ENCODE results near the gene NUP210L. TPM values are rescaled to one million over a fixed set of nuclear protein-coding genes. Genes with fewer than 3 reads are reported as not detected.

The NUP210L gene
- total RNA-seq, 1 experiment from 2014 or later: 0.10 TPM

GRCh38 chr1:153951801-153952200, 203.1 kb downstream of the NUP210L start:
- Histone ChIP-seq H3K9me3 (ENCODE audit: control insufficient read depth in 1 of 2, insufficient read depth in 1 of 2, low read depth in 1 of 2, low read length in 2 of 2) (no peaks in the 10 kb centered on the region), H3K4me1 (ENCODE audit: control insufficient read depth in 1 of 2, insufficient read depth in 2 of 2, low read length in 2 of 2) (peaks cover 0 to 9% of the 10 kb centered on the region in 2 experiments; a peak in 2 of 4 replicates), H3K27ac (ENCODE audit: low read depth, low read length) (no peak overlapping the region), H2AFZ (ENCODE audit: low read depth, low read length, poor library complexity, severe bottlenecking) (no peak overlapping the region), H3K9me2 (ENCODE audit: insufficient read depth) (no peaks in the 10 kb centered on the region), H3K9ac (ENCODE audit: low read length) (no peak overlapping the region), H3K27me3 (ENCODE audit: insufficient read depth, low read length) (no peaks in the 10 kb centered on the region), H3K4me2 (ENCODE audit: low read length) (no peak overlapping the region), H3K79me2 (ENCODE audit: insufficient read depth, low read length) (peaks cover 36% of the 10 kb centered on the region), H3K36me3 (ENCODE audit: control insufficient read depth in 1 of 2, insufficient read depth in 2 of 2, low read length in 2 of 2) (peaks cover 29 to 32% of the 10 kb centered on the region in 2 experiments; a peak in 3 of 4 replicates), H4K20me1 (ENCODE audit: insufficient read depth) (no peaks in the 10 kb centered on the region), H3K4me3 (replicated peaks in 1 of 2; ENCODE audit: low read depth in 1 of 2, low read length in 2 of 2) (no peak overlapping the region)
- DNase-seq (ENCODE audit: low read depth, low spot score): no peak
- TF ChIP-seq EGR1 (IDR thresholded peaks at IDR 0.05; ENCODE audit: low read depth): no peak
- no peak for TF ChIP-seq SRF (IDR thresholded peaks at IDR 0.05; ENCODE audit: low read depth)
- TF ChIP-seq RAD21 (IDR thresholded peaks at IDR 0.05; ENCODE audit: low read depth): no peak
- no peak for TF ChIP-seq ZFX (IDR thresholded peaks at IDR 0.05)
- TF ChIP-seq FOSL1 (IDR thresholded peaks at IDR 0.05; ENCODE audit: low read depth): no peak
- no peak for TF ChIP-seq ZNF274 (IDR thresholded peaks at IDR 0.05; ENCODE audit: low read depth, low read length)
- no peak for TF ChIP-seq EZH2 (IDR thresholded peaks at IDR 0.05)
- TF ChIP-seq TCF7L2 (IDR thresholded peaks at IDR 0.05; ENCODE audit: borderline replicate concordance, extremely low read depth, insufficient read depth, insufficient read length): no peak
- TF ChIP-seq POLR2AphosphoS5 (IDR thresholded peaks at IDR 0.05; ENCODE audit: low read depth, low read length): no peak
- no peak for TF ChIP-seq CEBPB (IDR thresholded peaks at IDR 0.05; ENCODE audit: low read depth)
- no peak for TF ChIP-seq POLR2A (IDR thresholded peaks at IDR 0.05; ENCODE audit: borderline replicate concordance, extremely low read depth, insufficient read depth, insufficient read length)
- no peak for TF ChIP-seq YY1 (IDR thresholded peaks at IDR 0.05; ENCODE audit: extremely low read depth, insufficient replicate concordance, low read depth, low read length)
- no peak for TF ChIP-seq SIN3A (IDR thresholded peaks at IDR 0.05; ENCODE audit: low read depth)
- RAD21 ChIA-PET (ENCODE audit: low non-redundant PET in 1 of 2, low total read pairs in 2 of 2, uncharacterized antibody in 2 of 2, unreplicated experiment in 2 of 2): no interaction called here
- intact Hi-C loops (cut with micrococcal nuclease): no loop called here
- no peak for ATAC-seq
- no TSS peak for BruUV-seq (replicated peaks)
- POLR2A ChIA-PET: no interaction called here
- CTCF ChIA-PET: no interaction called here

- RAD21 ChIA-PET (ENCODE audit: low non-redundant PET in 1 of 2, low total read pairs in 2 of 2, uncharacterized antibody in 2 of 2, unreplicated experiment in 2 of 2): no interaction called here
- ATAC-seq: no peak
- BruUV-seq (replicated peaks): no TSS peak
- TF ChIP-seq POLR2A (IDR thresholded peaks at IDR 0.05; ENCODE audit: borderline replicate concordance, extremely low read depth, insufficient read depth, insufficient read length) (no peak), POLR2AphosphoS5 (IDR thresholded peaks at IDR 0.05; ENCODE audit: low read depth, low read length) (no peak), EZH2 (IDR thresholded peaks at IDR 0.05) (no peak), ZFX (IDR thresholded peaks at IDR 0.05) (no peak), EGR1 (IDR thresholded peaks at IDR 0.05; ENCODE audit: low read depth) (no peak), JUND (IDR thresholded peaks at IDR 0.05) (no peak), ATF3 (IDR thresholded peaks at IDR 0.05) (no peak), MAX (IDR thresholded peaks at IDR 0.05) (no peak), EZH2phosphoT487 (IDR thresholded peaks at IDR 0.05; ENCODE audit: borderline replicate concordance) (no peak), ZBTB33 (IDR thresholded peaks at IDR 0.05; ENCODE audit: extremely low read depth, insufficient replicate concordance, low read length) (no peak), SP1 (IDR thresholded peaks at IDR 0.05; ENCODE audit: low read depth) (no peak), SIN3A (IDR thresholded peaks at IDR 0.05; ENCODE audit: low read depth) (no peak), ZNF274 (IDR thresholded peaks at IDR 0.05; ENCODE audit: low read depth, low read length) (no peak)
These were observed 203.7 kb downstream of the NUP210L start for GRCh38 chr1:153951183-153951582.

More at GRCh38 chr1:153951183-153951582, 203.7 kb downstream of the NUP210L start:
- Histone ChIP-seq H3K4me3 (replicated peaks in 1 of 2; ENCODE audit: low read depth in 1 of 2, low read length in 2 of 2) (no peak overlapping the region), H3K4me2 (ENCODE audit: low read length) (no peak overlapping the region), H3K9ac (ENCODE audit: low read length) (no peak overlapping the region), H3K9me3 (ENCODE audit: control insufficient read depth in 1 of 2, insufficient read depth in 1 of 2, low read depth in 1 of 2, low read length in 2 of 2) (no peaks in the 10 kb centered on the region), H3K79me2 (ENCODE audit: insufficient read depth, low read length) (peaks cover 31% of the 10 kb centered on the region), H3K4me1 (ENCODE audit: control insufficient read depth in 1 of 2, insufficient read depth in 2 of 2, low read length in 2 of 2) (peaks cover 0 to 8% of the 10 kb centered on the region in 2 experiments; a peak in 2 of 4 replicates), H3K27ac (ENCODE audit: low read depth, low read length) (no peak overlapping the region), H4K20me1 (ENCODE audit: insufficient read depth) (no peaks in the 10 kb centered on the region), H3K9me2 (ENCODE audit: insufficient read depth) (no peaks in the 10 kb centered on the region), H3K36me3 (ENCODE audit: control insufficient read depth in 1 of 2, insufficient read depth in 2 of 2, low read length in 2 of 2) (peaks cover 29 to 32% of the 10 kb centered on the region in 2 experiments; a peak in 3 of 4 replicates), H2AFZ (ENCODE audit: low read depth, low read length, poor library complexity, severe bottlenecking) (no peak overlapping the region), H3K27me3 (ENCODE audit: insufficient read depth, low read length) (no peaks in the 10 kb centered on the region)
- POLR2A ChIA-PET: no interaction called here
- CTCF ChIA-PET: no interaction called here
- DNase-seq (ENCODE audit: low read depth, low spot score): no peak
- intact Hi-C loops (cut with micrococcal nuclease): no loop called here
